Measurements from ENCODE around the gene PRR29. TPM values are rescaled to one million over a fixed set of nuclear protein-coding genes. Genes with fewer than 3 reads are reported as not detected.

PRR29 gene
- total RNA-seq = 0.44 and 0.60 TPM in 2 replicates

DNA sequence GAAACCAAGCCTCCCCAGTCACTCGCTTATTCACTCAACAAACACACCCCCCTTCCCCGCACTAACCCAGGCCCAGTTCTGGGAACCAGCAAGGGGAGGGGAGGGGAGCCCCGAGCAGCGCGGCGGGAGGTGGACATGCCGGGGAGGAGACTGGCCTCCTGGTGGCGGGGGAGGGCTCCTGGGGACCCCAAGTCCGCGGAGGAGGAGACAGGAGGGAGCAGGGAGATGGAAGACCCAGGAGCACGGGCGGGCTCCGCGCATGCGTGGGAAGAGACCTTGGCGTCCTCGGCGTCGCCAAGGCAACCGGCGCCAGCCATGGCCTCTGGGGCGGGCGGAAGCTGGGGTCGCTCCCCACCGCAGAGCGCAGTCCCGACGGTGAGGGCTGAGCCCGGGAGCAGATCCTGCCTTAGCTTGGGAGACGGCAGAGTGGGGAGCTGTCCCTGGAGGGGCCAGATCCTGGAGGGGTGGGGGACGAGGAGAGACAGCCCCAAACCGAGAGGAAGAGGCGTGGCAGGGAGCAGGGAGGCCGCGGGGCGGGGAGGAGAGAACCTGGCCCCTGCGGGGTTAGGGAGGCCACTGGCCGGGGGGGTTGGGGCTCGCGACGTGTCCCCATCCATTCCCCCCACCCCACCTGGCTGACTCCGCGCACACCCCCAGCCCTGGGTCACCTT, at the start of gene PRR29:
Gene PRR29, plus strand, starts transcription at position 302 of the 671 bp plus-strand sequence. Its CDS starts 14 bp downstream, at position 316.
- DNase-seq (ENCODE audit: low read depth in 2 of 2) = peak; percentile 63 to 70

GRCh38 chr17:63948521-63948920, 49.6 kb upstream of the PRR29 start:
- no peak for DNase-seq (ENCODE audit: low read depth in 2 of 2)

DNA sequence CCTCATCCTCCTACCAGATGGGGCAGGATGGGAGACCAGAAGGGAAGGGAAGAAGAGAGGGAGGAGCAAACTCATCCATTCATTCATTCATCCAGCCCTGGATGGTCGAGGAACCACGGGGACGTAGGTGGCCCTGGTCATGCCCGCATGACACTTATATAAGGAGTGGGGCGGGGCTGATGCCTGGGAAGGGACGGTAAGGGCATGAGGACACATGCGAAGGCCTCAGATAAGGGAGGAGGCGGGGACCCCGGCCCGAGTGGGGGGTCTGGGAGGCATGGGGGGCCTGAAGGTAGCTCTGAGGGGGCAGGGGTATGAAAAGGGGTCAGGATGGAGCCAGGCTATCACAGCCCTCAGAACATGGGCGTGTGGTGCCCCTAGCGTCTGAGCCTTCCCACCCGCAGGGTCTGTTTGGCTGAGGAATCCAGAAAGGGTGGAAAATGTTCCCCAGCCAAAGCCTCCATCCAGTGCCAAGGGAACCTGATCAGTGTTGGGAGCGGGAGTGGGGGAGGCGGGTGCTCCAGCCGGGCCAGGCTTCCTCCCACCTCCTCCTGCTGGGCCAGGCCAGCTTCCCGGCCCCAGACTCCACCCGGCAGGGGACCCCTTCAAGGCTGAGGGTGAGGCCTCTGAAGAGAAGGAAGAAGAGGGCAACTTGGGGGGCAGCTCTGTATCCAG, 48.4 kb upstream of the PRR29 start:
- no peak for DNase-seq (ENCODE audit: low read depth in 2 of 2)

- DNase-seq (ENCODE audit: low read depth in 2 of 2) = peak in 1 of 2 donors; percentile 12
Observed at GRCh38 chr17:63950940-63951907, 46.9 kb upstream of the PRR29 start.

DNA sequence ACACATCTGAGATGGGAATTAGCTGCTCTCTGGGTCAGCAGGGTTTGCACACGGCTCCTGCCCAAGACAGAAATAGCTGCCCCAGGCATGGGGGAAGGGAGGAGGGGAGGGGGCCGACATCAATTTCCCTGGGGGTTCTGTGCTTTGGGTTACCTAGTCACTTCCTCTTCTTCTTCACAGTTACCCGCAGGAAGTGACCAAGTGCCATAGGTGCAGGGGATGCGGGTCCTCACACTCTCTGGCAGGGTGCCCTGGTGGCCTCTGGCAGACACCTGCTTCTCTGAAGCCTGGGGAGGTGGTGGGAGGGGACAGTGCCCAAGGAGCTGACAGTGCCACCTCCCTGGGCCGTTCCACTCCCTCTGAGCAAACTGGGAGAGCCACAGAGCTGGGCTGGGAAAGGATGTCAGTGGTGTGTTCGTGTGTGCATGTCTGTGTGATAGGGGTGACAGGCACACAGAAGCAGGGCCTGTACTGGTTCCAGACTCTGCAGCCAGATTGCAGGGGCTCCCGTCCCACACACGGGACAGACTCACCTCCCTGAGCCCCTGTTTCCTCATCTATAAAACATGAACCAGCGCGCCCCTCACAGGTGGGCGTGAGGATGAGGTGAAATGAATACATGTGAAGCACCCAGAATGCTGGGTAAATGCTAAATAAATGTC, 43.6 kb upstream of the PRR29 start:
- DNase-seq (ENCODE audit: low read depth in 2 of 2) = no peak

DNA sequence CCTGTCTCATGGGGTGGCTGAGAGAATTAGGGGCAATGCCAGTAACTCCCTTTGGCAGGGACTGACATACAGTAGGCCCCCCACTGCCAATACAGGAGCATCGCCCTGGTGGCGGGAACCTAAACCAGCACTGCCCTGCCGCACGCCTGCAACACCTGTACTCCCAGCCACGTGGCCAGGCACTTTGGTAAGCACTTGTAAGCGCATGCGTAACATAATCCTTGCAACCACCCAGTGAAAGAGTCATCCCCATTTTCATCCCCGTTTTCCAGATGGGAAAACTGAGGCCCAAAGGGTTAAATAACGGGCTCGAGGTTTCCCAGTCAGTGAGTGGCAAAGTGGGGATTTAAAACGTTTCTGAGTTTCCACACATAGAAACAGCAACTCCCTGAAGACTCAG, 42.9 kb upstream of the PRR29 start:
- DNase-seq (ENCODE audit: low read depth in 2 of 2) = no peak

DNA sequence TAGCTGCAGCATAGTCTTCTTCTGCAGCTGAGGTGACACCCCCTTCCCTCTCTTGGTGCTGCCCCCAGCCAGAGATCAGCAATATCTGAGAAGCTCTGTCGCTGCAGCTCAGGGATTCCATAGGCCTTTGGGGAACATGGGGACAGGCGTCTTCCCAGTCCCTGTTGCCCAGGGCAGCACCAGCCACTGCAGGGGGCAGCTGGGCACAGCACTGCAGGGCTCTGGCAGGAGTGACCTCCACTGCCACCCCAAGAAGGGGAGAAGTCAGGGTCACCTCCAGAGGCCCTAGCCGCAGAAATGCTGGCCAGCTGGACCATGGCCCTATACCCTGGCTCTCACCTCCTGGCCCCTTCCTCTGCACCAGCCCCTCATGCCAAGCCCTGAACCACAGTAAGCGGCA, 42.4 kb upstream of the PRR29 start:
- DNase-seq (ENCODE audit: low read depth in 2 of 2) = no peak

DNA sequence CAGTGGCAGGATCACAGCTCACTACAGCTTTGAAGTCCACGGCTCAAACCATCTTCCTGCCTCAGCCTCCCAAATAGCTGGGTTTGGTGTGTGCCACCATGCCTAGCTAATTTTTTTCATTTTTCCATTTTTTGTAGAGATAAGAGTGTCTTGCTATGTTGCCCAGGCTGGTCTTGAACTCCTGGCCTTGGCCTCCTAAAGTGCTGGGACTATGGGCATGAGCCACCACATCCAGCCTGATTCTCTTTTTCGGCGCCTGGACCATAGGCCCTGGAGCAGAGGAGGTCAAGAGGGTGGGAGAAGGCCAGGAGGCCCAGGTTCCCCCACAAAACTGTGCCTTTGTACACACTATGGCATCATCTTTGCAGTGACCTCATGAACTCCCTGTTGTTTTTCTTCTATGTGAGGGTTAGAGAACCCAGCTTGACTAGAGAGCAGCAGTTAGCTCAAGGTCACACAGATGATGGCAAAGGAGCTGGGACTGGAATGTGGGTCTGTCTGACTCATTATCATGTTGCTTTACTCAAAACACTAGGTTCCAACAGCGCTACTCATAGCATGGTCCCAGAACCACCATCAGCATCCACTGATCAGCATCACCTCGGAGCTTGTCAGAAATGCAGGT, 41.7 kb upstream of the PRR29 start:
- no peak for DNase-seq (ENCODE audit: low read depth in 2 of 2)

GRCh38 chr17:63960006-63960405, 38.1 kb upstream of the PRR29 start:
- no peak for DNase-seq (ENCODE audit: low read depth in 2 of 2)

DNA sequence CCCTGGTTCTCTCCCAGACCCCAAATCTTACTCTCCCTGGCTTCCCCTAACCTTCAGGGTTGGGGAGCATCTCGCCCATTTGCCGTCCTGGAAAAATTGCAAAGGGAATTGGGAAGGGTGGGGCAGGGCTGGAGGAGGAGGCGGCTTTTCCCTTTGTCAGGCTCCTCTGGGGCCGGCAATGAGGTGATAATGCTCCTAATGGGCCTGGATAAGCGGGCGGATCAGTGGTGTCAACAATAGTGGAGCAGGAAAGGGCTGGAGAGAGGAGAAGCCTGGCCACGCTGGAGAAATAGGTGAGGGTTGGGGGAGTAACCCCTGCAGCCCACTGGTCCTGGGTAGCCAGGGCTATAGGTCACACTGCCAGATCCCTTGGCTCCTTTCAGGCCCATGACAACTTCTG, 37.7 kb upstream of the PRR29 start:
- DNase-seq (ENCODE audit: low read depth in 2 of 2) = no peak

DNA sequence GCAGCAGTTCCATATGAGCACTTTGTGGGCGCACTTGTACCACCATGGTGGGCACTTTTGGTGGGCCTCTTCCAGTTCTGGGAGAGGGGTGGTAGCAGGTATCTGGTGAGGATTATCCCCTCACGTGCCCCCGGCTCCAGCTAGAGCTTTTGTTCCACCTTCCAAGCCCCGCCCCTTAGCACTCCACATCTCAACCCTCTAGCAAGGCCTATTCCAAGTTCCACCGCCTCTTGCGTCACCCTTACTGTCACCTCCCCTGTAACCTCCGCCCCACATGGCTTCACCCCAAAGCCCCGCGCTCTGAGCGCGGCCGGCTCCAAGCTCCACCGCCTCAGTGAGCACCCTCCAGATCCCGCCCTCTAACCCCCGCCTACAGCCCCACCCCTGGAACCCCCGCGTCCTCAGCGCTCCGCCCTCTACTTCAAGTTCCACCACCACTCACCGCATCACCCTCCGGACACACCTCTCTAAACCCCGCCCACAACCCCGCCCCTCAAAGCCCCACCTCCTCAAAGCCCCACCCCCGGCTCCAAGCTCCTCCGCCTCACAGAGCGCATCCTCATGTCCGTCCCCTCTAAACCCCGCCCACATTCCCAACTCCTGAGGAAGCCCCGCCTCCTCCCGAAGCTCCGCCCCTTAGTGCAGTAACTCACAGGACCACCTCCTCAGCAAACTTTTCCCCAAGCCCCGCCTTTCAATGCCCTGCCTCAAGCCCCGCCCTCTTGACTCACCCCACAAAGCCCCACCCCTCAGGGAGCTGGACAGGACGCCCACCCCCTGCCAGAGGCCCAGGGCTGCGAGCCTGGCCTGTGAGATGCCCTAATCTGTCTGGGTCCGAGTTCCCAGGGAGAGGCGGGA, 36.6 kb upstream of the PRR29 start:
- DNase-seq (ENCODE audit: low read depth in 2 of 2) = peak; percentile 69 to 76

DNA sequence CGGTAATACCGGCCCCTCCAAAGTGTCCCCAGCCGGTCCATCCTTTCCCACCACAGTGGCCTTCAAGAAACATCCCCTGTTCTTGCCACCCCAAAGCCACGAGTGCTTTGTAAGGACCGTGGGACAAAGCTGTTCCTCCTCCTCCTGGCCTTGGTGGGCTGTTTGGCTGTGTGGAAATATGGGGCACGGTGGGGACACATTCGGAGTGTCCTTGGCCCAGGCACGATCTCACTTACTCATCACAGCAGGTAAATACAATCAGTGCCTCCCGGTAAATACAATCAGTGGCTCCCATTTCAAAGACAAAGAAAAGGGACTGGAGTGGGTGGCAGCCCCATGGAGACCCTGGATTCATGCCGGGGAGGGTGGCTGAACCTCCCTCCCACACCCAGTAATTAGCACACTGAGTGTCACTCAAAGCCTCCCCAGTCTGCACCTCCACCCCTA, 35.8 kb upstream of the PRR29 start:
- no peak for DNase-seq (ENCODE audit: low read depth in 2 of 2)

DNA sequence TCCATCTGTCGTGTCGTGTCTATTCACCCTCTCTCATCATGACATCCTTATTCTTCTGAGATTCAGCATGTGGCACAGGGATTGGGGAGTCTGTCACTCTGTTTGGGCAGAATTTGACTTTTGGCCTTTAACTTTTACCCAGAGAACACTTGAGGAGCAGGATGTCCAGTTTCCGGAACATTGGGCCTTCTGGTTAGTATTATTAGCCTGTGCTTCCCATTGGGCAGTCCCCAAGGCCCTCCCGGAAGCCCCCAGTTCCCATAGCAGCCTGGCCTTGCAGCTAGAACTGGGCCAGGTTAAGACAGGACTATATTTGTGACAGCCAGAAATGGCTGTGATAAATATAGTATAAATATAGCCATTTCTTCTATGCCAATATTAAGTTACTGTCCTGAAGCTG, 35.0 kb upstream of the PRR29 start:
- peak in 1 of 2 donors; percentile 21 for DNase-seq (ENCODE audit: low read depth in 2 of 2)

- DNase-seq (ENCODE audit: low read depth in 2 of 2) = no peak
Observed at GRCh38 chr17:63966646-63967264, 31.4 kb upstream of the PRR29 start.

- DNase-seq (ENCODE audit: low read depth in 2 of 2) = no peak
Observed at GRCh38 chr17:63967953-63968352, 30.2 kb upstream of the PRR29 start.

- peak in 1 of 2 donors; percentile 23 for DNase-seq (ENCODE audit: low read depth in 2 of 2)
Observed at GRCh38 chr17:63969278-63969677, 28.9 kb upstream of the PRR29 start.

DNA sequence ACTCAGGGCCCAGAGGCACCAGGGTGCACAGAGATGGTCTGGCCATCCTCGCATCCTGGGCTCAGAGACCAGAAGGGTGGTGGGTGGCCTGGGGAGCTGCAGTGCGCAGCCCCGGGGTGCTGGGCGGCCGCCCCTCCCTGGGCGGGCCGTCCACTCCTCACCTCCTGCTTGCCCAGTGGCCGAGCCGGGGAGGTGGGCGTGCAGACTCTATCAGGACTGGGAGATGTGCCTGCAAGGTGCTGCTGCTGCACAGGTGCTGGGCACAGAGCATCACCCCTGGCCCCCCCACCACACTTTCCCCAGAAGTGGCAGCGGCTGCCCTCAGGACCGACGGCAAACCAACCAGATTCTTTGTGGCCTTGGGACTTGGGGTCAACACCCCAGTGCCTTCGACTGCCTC, 25.4 kb upstream of the PRR29 start, which contains the start of gene SCN4A:
Gene SCN4A, minus strand, starts transcription at position 123 of the 400 bp plus-strand sequence. Its CDS starts 77 bp downstream, at position 46.
- no peak for DNase-seq (ENCODE audit: low read depth in 2 of 2)

- no peak for DNase-seq (ENCODE audit: low read depth in 2 of 2)
Observed at GRCh38 chr17:63973247-63973646, 24.9 kb upstream of the PRR29 start.

GRCh38 chr17:63973930-63974593, 24.1 kb upstream of the PRR29 start:
- DNase-seq (ENCODE audit: low read depth in 2 of 2) = no peak

Data from lung microvascular endothelial cell (primary cell).